ENCODE measurements around the gene CRELD2.

CRELD2 gene

DNA sequence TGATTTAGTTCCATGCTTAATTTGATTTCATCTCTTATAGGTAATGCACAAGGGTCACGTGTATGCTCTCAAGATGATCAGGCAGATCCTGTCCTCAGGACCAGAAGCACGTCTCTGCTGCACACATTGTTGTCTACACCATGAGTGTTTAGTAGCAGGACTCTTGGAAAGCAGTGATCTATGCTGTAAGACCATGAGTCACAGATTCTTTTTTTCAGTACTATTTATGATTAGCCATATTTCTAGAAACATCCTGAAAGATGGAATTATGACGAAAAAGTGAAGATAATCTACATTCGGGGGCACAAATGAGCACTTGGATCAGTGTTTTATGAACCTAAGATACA lies 35.2 kb upstream of the CRELD2 start:
- DNase-seq (no peak), ATAC-seq (ENCODE audit: insufficient read depth, low read depth) (no peak)
- Histone ChIP-seq H3K4me2 (ENCODE audit: insufficient read depth, low read length) (no peak overlapping the region), H3K79me2 (ENCODE audit: insufficient read depth, low read length) (peaks cover 89% of the 10 kb centered on the region), H3K9me3 (ENCODE audit: insufficient read depth, low read length, severe bottlenecking) (no peaks in the 10 kb centered on the region), H3K36me3 (ENCODE audit: insufficient read depth, low read length) (peaks cover 58% of the 10 kb centered on the region), H4K20me1 (ENCODE audit: insufficient read depth, low read length) (peaks cover 61% of the 10 kb centered on the region), H3K9ac (ENCODE audit: low read depth, low read length) (no peak overlapping the region), H3K4me3 (ENCODE audit: low read depth in 1 of 2, low read length in 2 of 2) (no peak overlapping the region), H3K27ac (ENCODE audit: low read length) (no peak overlapping the region), H3K27me3 (ENCODE audit: insufficient read depth, low read length, poor library complexity) (no peaks in the 10 kb centered on the region), H2AFZ (ENCODE audit: low read depth, low read length) (no peak overlapping the region), H3K4me1 (ENCODE audit: insufficient read depth, low read length) (no peaks in the 10 kb centered on the region)
- TF ChIP-seq, protein P1, sequence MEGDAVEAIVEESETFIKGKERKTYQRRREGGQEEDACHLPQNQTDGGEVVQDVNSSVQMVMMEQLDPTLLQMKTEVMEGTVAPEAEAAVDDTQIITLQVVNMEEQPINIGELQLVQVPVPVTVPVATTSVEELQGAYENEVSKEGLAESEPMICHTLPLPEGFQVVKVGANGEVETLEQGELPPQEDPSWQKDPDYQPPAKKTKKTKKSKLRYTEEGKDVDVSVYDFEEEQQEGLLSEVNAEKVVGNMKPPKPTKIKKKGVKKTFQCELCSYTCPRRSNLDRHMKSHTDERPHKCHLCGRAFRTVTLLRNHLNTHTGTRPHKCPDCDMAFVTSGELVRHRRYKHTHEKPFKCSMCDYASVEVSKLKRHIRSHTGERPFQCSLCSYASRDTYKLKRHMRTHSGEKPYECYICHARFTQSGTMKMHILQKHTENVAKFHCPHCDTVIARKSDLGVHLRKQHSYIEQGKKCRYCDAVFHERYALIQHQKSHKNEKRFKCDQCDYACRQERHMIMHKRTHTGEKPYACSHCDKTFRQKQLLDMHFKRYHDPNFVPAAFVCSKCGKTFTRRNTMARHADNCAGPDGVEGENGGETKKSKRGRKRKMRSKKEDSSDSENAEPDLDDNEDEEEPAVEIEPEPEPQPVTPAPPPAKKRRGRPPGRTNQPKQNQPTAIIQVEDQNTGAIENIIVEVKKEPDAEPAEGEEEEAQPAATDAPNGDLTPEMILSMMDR (IDR thresholded peaks at IDR 0.05; ENCODE audit: borderline replicate concordance, extremely low read depth, low read length, poor library complexity, severe bottlenecking) = no peak
- TF ChIP-seq EZH2 (IDR thresholded peaks at IDR 0.05; ENCODE audit: borderline replicate concordance, low read depth, low read length, severe bottlenecking) = no peak

DNA sequence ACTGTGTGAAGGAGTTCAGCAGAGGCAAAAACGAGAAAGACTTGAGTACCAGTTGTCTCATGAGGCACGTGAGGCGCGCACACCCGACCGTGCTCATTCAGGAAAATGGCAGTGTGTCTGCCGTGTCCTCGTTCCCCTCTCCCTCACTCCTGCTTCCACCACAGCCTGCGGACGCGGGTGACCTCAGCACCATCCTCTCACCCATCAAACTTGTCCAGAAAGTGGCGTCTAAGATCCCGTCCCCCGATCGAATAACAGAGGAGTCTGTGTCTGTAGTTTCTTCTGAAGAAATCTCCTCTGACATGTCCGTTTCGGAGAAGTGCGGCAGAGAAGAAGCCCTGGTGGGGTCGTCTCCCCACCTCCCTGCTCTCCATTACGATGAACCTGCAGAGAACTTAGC lies 34.4 kb upstream of the CRELD2 start:
- Histone ChIP-seq H3K27ac (ENCODE audit: low read length) (no peak overlapping the region), H3K4me2 (ENCODE audit: insufficient read depth, low read length) (no peak overlapping the region), H4K20me1 (ENCODE audit: insufficient read depth, low read length) (peaks cover 67% of the 10 kb centered on the region), H3K9me3 (ENCODE audit: insufficient read depth, low read length, severe bottlenecking) (no peaks in the 10 kb centered on the region), H3K27me3 (ENCODE audit: insufficient read depth, low read length, poor library complexity) (no peaks in the 10 kb centered on the region), H3K9ac (ENCODE audit: low read depth, low read length) (no peak overlapping the region), H3K36me3 (ENCODE audit: insufficient read depth, low read length) (peaks cover 66% of the 10 kb centered on the region), H3K79me2 (ENCODE audit: insufficient read depth, low read length) (peaks cover 89% of the 10 kb centered on the region), H2AFZ (ENCODE audit: low read depth, low read length) (no peak overlapping the region), H3K4me3 (ENCODE audit: low read depth in 1 of 2, low read length in 2 of 2) (no peak overlapping the region), H3K4me1 (ENCODE audit: insufficient read depth, low read length) (no peaks in the 10 kb centered on the region)
- TF ChIP-seq EZH2 (IDR thresholded peaks at IDR 0.05; ENCODE audit: borderline replicate concordance, low read depth, low read length, severe bottlenecking) = no peak
- TF ChIP-seq, protein P1 (IDR thresholded peaks at IDR 0.05; ENCODE audit: borderline replicate concordance, extremely low read depth, low read length, poor library complexity, severe bottlenecking) = no peak
- no peak for DNase-seq
- ATAC-seq (ENCODE audit: insufficient read depth, low read depth) = no peak

- peaks cover 72% of the 10 kb centered on the region for H3K36me3 ChIP-seq (ENCODE audit: insufficient read depth, low read length)
- H4K20me1 ChIP-seq (ENCODE audit: insufficient read depth, low read length) = peaks cover 70% of the 10 kb centered on the region
- no peak overlapping the region for H3K27ac ChIP-seq (ENCODE audit: low read length)
- DNase-seq (no peak), ATAC-seq (ENCODE audit: insufficient read depth, low read depth) (no peak)
- H3K9me3 ChIP-seq (ENCODE audit: insufficient read depth, low read length, severe bottlenecking) = no peaks in the 10 kb centered on the region
- H3K79me2 ChIP-seq (ENCODE audit: insufficient read depth, low read length) = peaks cover 88% of the 10 kb centered on the region
- no peak overlapping the region for H2AFZ ChIP-seq (ENCODE audit: low read depth, low read length)
- H3K4me1 ChIP-seq (ENCODE audit: insufficient read depth, low read length) = no peaks in the 10 kb centered on the region
- H3K9ac ChIP-seq (ENCODE audit: low read depth, low read length) = no peak overlapping the region
- no peaks in the 10 kb centered on the region for H3K27me3 ChIP-seq (ENCODE audit: insufficient read depth, low read length, poor library complexity)
- TF ChIP-seq EZH2 (IDR thresholded peaks at IDR 0.05; ENCODE audit: borderline replicate concordance, low read depth, low read length, severe bottlenecking) = no peak
- TF ChIP-seq, protein P1 (IDR thresholded peaks at IDR 0.05; ENCODE audit: borderline replicate concordance, extremely low read depth, low read length, poor library complexity, severe bottlenecking) = no peak
- H3K4me3 ChIP-seq (ENCODE audit: low read depth in 1 of 2, low read length in 2 of 2) = no peak overlapping the region
- H3K4me2 ChIP-seq (ENCODE audit: insufficient read depth, low read length) = no peak overlapping the region
These were observed 33.8 kb upstream of the CRELD2 start for GRCh38 chr22:49884503-49885260.
